Measurements from ENCODE around the gene EPN2.
A peak's percentile ranks its signal among the peaks of the same experiment; 100 is the strongest.

EPN2 gene

GRCh38 chr17:19338031-19338990, 101.1 kb downstream of the EPN2 start:
- Histone ChIP-seq H3K27me3 (ENCODE audit: insufficient read depth, low read length) (no peaks in the 10 kb centered on the region), H3K27ac (ENCODE audit: low read length) (no peak overlapping the region), H3K36me3 (ENCODE audit: insufficient read depth, low read depth, low read length) (no peaks in the 10 kb centered on the region), H3K9me3 (ENCODE audit: insufficient read depth, low read depth, low read length) (no peaks in the 10 kb centered on the region), H3K4me3 (ENCODE audit: low read length) (no peak overlapping the region), H3K9ac (ENCODE audit: low read depth, low read length) (no peak overlapping the region), H3K4me1 (ENCODE audit: insufficient read depth, low read length) (peaks cover 21% of the 10 kb centered on the region)

GRCh38 chr17:19339341-19339815, 102.2 kb downstream of the EPN2 start:
- Histone ChIP-seq H3K9me3 (ENCODE audit: insufficient read depth, low read depth, low read length) (no peaks in the 10 kb centered on the region), H3K9ac (ENCODE audit: low read depth, low read length) (0 out of 2 replicates have a peak overlapping the region, but pooled peaks have one; percentile 24), H3K4me3 (ENCODE audit: low read length) (0 out of 2 replicates have a peak overlapping the region, but pooled peaks have one; percentile 12), H3K36me3 (ENCODE audit: insufficient read depth, low read depth, low read length) (no peaks in the 10 kb centered on the region), H3K4me1 (ENCODE audit: insufficient read depth, low read length) (peaks cover 21% of the 10 kb centered on the region), H3K27me3 (ENCODE audit: insufficient read depth, low read length) (no peaks in the 10 kb centered on the region), H3K27ac (ENCODE audit: low read length) (peak overlapping the region; percentile 31)

- H3K4me3 ChIP-seq (ENCODE audit: low read length): no peak overlapping the region
- H3K4me1 ChIP-seq (ENCODE audit: insufficient read depth, low read length): peaks cover 21% of the 10 kb centered on the region
- H3K27me3 ChIP-seq (ENCODE audit: insufficient read depth, low read length): no peaks in the 10 kb centered on the region
- no peaks in the 10 kb centered on the region for H3K36me3 ChIP-seq (ENCODE audit: insufficient read depth, low read depth, low read length)
- H3K9me3 ChIP-seq (ENCODE audit: insufficient read depth, low read depth, low read length): no peaks in the 10 kb centered on the region
- no peak overlapping the region for H3K27ac ChIP-seq (ENCODE audit: low read length)
- no peak overlapping the region for H3K9ac ChIP-seq (ENCODE audit: low read depth, low read length)
Observed at GRCh38 chr17:19341211-19341631, 104.1 kb downstream of the EPN2 start.

GRCh38 chr17:19341641-19342610, 104.8 kb downstream of the EPN2 start:
- no peaks in the 10 kb centered on the region; the same call in 1 of the 2 replicates for H3K36me3 ChIP-seq (ENCODE audit: insufficient read depth, low read depth, low read length)
- no peaks in the 10 kb centered on the region for H3K27me3 ChIP-seq (ENCODE audit: insufficient read depth, low read length)
- H3K9me3 ChIP-seq (ENCODE audit: insufficient read depth, low read depth, low read length): no peaks in the 10 kb centered on the region
- H3K4me1 ChIP-seq (ENCODE audit: insufficient read depth, low read length): peaks cover 21% of the 10 kb centered on the region
- H3K27ac ChIP-seq (ENCODE audit: low read length): no peak overlapping the region
- H3K4me3 ChIP-seq (ENCODE audit: low read length): no peak overlapping the region
- H3K9ac ChIP-seq (ENCODE audit: low read depth, low read length): no peak overlapping the region

- Histone ChIP-seq H3K9me3 (ENCODE audit: insufficient read depth, low read depth, low read length) (no peaks in the 10 kb centered on the region), H3K4me3 (ENCODE audit: low read length) (no peak overlapping the region), H3K4me1 (ENCODE audit: insufficient read depth, low read length) (peaks cover 21% of the 10 kb centered on the region), H3K9ac (ENCODE audit: low read depth, low read length) (no peak overlapping the region), H3K27me3 (ENCODE audit: insufficient read depth, low read length) (no peaks in the 10 kb centered on the region), H3K27ac (ENCODE audit: low read length) (no peak overlapping the region), H3K36me3 (ENCODE audit: insufficient read depth, low read depth, low read length) (no peaks in the 10 kb centered on the region; the same call in 1 of the 2 replicates)
Observed at GRCh38 chr17:19342611-19343255, 105.6 kb downstream of the EPN2 start.

GRCh38 chr17:19343256-19343630, 106.1 kb downstream of the EPN2 start:
- no peak overlapping the region for H3K4me3 ChIP-seq (ENCODE audit: low read length)
- no peaks in the 10 kb centered on the region for H3K27me3 ChIP-seq (ENCODE audit: insufficient read depth, low read length)
- H3K9me3 ChIP-seq (ENCODE audit: insufficient read depth, low read depth, low read length): no peaks in the 10 kb centered on the region
- no peak overlapping the region for H3K27ac ChIP-seq (ENCODE audit: low read length)
- H3K9ac ChIP-seq (ENCODE audit: low read depth, low read length): no peak overlapping the region
- H3K36me3 ChIP-seq (ENCODE audit: insufficient read depth, low read depth, low read length): no peaks in the 10 kb centered on the region; the same call in 1 of the 2 replicates
- H3K4me1 ChIP-seq (ENCODE audit: insufficient read depth, low read length): peaks cover 18% of the 10 kb centered on the region

- Histone ChIP-seq H3K4me1 (ENCODE audit: insufficient read depth, low read length) (peaks cover 13% of the 10 kb centered on the region), H3K9me3 (ENCODE audit: insufficient read depth, low read depth, low read length) (no peaks in the 10 kb centered on the region), H3K36me3 (ENCODE audit: insufficient read depth, low read depth, low read length) (no peaks in the 10 kb centered on the region; the same call in 1 of the 2 replicates), H3K4me3 (ENCODE audit: low read length) (no peak overlapping the region), H3K27ac (ENCODE audit: low read length) (no peak overlapping the region), H3K9ac (ENCODE audit: low read depth, low read length) (no peak overlapping the region), H3K27me3 (ENCODE audit: insufficient read depth, low read length) (no peaks in the 10 kb centered on the region)
Observed at GRCh38 chr17:19343671-19344151, 106.5 kb downstream of the EPN2 start.

- peaks cover 7% of the 10 kb centered on the region for H3K4me1 ChIP-seq (ENCODE audit: insufficient read depth, low read length)
- no peaks in the 10 kb centered on the region; the same call in 1 of the 2 replicates for H3K36me3 ChIP-seq (ENCODE audit: insufficient read depth, low read depth, low read length)
- H3K27me3 ChIP-seq (ENCODE audit: insufficient read depth, low read length): no peaks in the 10 kb centered on the region
- H3K9me3 ChIP-seq (ENCODE audit: insufficient read depth, low read depth, low read length): no peaks in the 10 kb centered on the region
- no peak overlapping the region for H3K9ac ChIP-seq (ENCODE audit: low read depth, low read length)
- H3K4me3 ChIP-seq (ENCODE audit: low read length): no peak overlapping the region
- no peak overlapping the region for H3K27ac ChIP-seq (ENCODE audit: low read length)
Observed at GRCh38 chr17:19344311-19345066, 107.3 kb downstream of the EPN2 start.

GRCh38 chr17:19345067-19345460, 107.9 kb downstream of the EPN2 start:
- H3K27me3 ChIP-seq (ENCODE audit: insufficient read depth, low read length): no peaks in the 10 kb centered on the region
- no peaks in the 10 kb centered on the region for H3K9me3 ChIP-seq (ENCODE audit: insufficient read depth, low read depth, low read length)
- no peak overlapping the region for H3K9ac ChIP-seq (ENCODE audit: low read depth, low read length)
- peaks cover 4% of the 10 kb centered on the region; the same call in 1 of the 2 replicates for H3K4me1 ChIP-seq (ENCODE audit: insufficient read depth, low read length)
- no peak overlapping the region for H3K4me3 ChIP-seq (ENCODE audit: low read length)
- no peaks in the 10 kb centered on the region; the same call in 1 of the 2 replicates for H3K36me3 ChIP-seq (ENCODE audit: insufficient read depth, low read depth, low read length)
- no peak overlapping the region for H3K27ac ChIP-seq (ENCODE audit: low read length)

- no peak overlapping the region for H3K27ac ChIP-seq (ENCODE audit: low read length)
- H3K9me3 ChIP-seq (ENCODE audit: insufficient read depth, low read depth, low read length): no peaks in the 10 kb centered on the region
- no peaks in the 10 kb centered on the region for H3K27me3 ChIP-seq (ENCODE audit: insufficient read depth, low read length)
- H3K4me1 ChIP-seq (ENCODE audit: insufficient read depth, low read length): peaks cover 4% of the 10 kb centered on the region; the same call in 1 of the 2 replicates
- no peak overlapping the region for H3K4me3 ChIP-seq (ENCODE audit: low read length)
- no peaks in the 10 kb centered on the region; the same call in 1 of the 2 replicates for H3K36me3 ChIP-seq (ENCODE audit: insufficient read depth, low read depth, low read length)
- no peak overlapping the region for H3K9ac ChIP-seq (ENCODE audit: low read depth, low read length)
Observed at GRCh38 chr17:19345486-19346350, 108.6 kb downstream of the EPN2 start.
